Right forelimb (tissue), 1 donor: ENCODE measurements around the gene KIF20B.
"Not testable (repeated sequence)": the region's sequence is repeated elsewhere in the genome, so short reads cannot be mapped to it uniquely, and the experiment has no call there.

ENCODE experiments used
- DNase-seq: peaks from one replicate; pipeline ENCODE4 v3.0.0-alpha.2; 2018

The KIF20B gene

GRCh38 chr10:89693176-89693575 is 8.2 kb upstream of the KIF20B start:
- no peak for DNase-seq

GRCh38 chr10:89695307-89695706 is 6.1 kb upstream of the KIF20B start:
- DNase-seq = no peak

- DNase-seq = no peak
These were observed 3.4 kb upstream of the KIF20B start for GRCh38 chr10:89697946-89698345.

GRCh38 chr10:89699581-89700064 is 1.8 kb upstream of the KIF20B start:
- no peak for DNase-seq

GRCh38 chr10:89700923-89701241 is 508 bp upstream of the KIF20B start:
- no peak for DNase-seq

- no peak for DNase-seq
These were observed 711 bp downstream of the KIF20B start for GRCh38 chr10:89702121-89702480.

- DNase-seq = no peak
These were observed 4.1 kb downstream of the KIF20B start for GRCh38 chr10:89705466-89705865.

GRCh38 chr10:89706011-89706410 is 4.6 kb downstream of the KIF20B start:
- DNase-seq = no peak

- no peak for DNase-seq
These were observed 6.0 kb downstream of the KIF20B start for GRCh38 chr10:89707372-89707771.

- no peak for DNase-seq
These were observed 9.4 kb downstream of the KIF20B start for GRCh38 chr10:89710753-89711152.

GRCh38 chr10:89734616-89735015 is 33.2 kb downstream of the KIF20B start:
- DNase-seq = no peak

GRCh38 chr10:89738551-89739209 is 37.3 kb downstream of the KIF20B start:
- no peak for DNase-seq

GRCh38 chr10:89741126-89741762 is 39.9 kb downstream of the KIF20B start:
- no peak for DNase-seq

- DNase-seq = no peak
These were observed 42.6 kb downstream of the KIF20B start for GRCh38 chr10:89744026-89744425.

GRCh38 chr10:89745903-89746302 is 44.5 kb downstream of the KIF20B start:
- DNase-seq = no peak

GRCh38 chr10:89750441-89750840 is 49.1 kb downstream of the KIF20B start:
- no peak for DNase-seq

- no peak for DNase-seq
These were observed 54.0 kb downstream of the KIF20B start for GRCh38 chr10:89755374-89755773.

- no peak for DNase-seq
These were observed 58.1 kb downstream of the KIF20B start for GRCh38 chr10:89759531-89759930.

GRCh38 chr10:89763671-89764070 is 62.3 kb downstream of the KIF20B start:
- DNase-seq = not testable (repeated sequence)

- no peak for DNase-seq
These were observed 70.3 kb downstream of the KIF20B start for GRCh38 chr10:89771684-89772083.

GRCh38 chr10:89773081-89773480 is 71.7 kb downstream of the KIF20B start:
- no peak for DNase-seq

- no peak for DNase-seq
These were observed 75.3 kb downstream of the KIF20B start for GRCh38 chr10:89776665-89777064.

GRCh38 chr10:89782470-89782869 is 81.1 kb downstream of the KIF20B start:
- no peak for DNase-seq

GRCh38 chr10:89783406-89783805 is 82.0 kb downstream of the KIF20B start:
- no peak for DNase-seq

- no peak for DNase-seq
These were observed 83.7 kb downstream of the KIF20B start for GRCh38 chr10:89785095-89785494.
